AG20443 (cell line): Measurements from ENCODE around the gene TP53RK.

Experiments used
- DNase-seq: peaks from one replicate; pipeline ENCODE4 v3.0.0; 2012; ENCODE audit warnings: low spot score, mixed read lengths

TP53RK gene

GRCh38 chr20:46638134-46638897 is 50.9 kb downstream of the TP53RK start:
- no peak for DNase-seq

- DNase-seq = no peak
These were observed 51.7 kb downstream of the TP53RK start for GRCh38 chr20:46637427-46638133.

DNA sequence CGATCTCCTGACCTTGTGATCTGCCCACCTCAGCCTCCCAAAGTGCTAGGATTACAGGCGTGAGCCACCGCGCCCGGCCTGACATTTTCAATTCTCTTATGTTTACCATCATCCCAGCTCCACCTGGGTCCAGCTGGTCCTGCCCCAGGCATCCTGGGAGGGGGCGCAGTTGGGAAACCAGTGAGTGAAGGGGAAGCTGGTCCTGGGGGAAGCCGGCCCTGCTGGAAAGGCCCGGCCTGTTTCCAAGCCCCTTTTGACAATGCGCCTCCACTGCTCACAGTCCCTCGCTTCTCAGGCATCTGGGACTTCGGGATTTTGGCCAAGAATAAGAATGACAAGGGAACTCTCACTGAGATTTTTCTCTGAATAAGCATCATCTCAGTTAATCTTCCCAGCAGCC is 52.2 kb downstream of the TP53RK start:
- no peak for DNase-seq

GRCh38 chr20:46636514-46636913 is 52.7 kb downstream of the TP53RK start:
- DNase-seq = no peak

- no peak for DNase-seq
These were observed 53.6 kb downstream of the TP53RK start for GRCh38 chr20:46635514-46636136.

GRCh38 chr20:46634528-46634927 is 54.7 kb downstream of the TP53RK start:
- no peak for DNase-seq
